HG03571 (cell line): ENCODE results near the gene AK5.

ENCODE experiments used
- ATAC-seq: cut with Tn5 transposase; IDR thresholded peaks from one replicate; pipeline ENCODE4 v1.9.1; 2021; ENCODE audit not compliant: unreplicated experiment

AK5 gene

GRCh38 chr1:77281491-77282186 lies at the start of gene AK5:
AK5 (plus strand) TSS chr1:77282019; CDS start chr1:77282314, 295 bp downstream.
- ATAC-seq = no peak

GRCh38 chr1:77232829-77233228 lies 49.0 kb upstream of the AK5 start:
- no peak for ATAC-seq

DNA sequence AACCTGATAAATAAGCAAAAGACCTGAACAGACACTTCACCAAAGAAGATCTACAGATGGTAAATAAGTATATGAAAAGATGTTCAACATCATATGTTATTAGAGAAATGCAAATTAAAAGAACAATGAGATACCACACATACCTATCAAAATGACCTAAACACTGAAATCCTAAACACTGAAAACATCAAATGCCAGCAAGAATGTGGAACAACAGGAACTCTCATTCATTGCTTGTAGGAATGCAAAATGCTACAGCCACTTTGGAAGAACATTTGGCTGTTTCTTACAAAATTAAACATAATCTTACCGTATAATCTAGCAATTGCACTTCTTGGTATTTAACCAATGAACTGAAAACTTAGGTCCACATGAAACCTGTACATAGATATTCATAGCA lies 47.7 kb upstream of the AK5 start:
- ATAC-seq = no peak

GRCh38 chr1:77234943-77235342 lies 46.9 kb upstream of the AK5 start:
- ATAC-seq = no peak

- ATAC-seq = no peak
Measured at GRCh38 chr1:77238462-77238861, 43.4 kb upstream of the AK5 start.

DNA sequence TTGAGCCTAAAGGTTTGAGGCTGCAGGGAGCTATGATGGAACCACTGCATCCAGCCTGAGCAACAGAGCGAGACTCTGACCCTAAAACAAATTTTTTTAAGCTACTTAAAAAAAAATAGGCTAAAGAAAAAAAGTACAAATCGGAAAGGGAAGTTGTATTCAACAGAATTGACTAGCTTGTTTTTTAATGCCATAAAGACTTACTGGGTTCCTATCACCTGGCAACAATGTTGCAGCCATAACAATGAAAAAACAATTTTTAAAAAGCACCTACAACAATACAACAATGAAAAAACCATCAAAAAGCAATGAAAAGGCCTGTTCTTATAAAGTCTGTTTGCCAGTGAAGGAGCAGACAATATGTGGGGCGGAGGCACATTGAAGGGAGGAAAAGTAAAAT lies 42.5 kb upstream of the AK5 start:
- no peak for ATAC-seq

DNA sequence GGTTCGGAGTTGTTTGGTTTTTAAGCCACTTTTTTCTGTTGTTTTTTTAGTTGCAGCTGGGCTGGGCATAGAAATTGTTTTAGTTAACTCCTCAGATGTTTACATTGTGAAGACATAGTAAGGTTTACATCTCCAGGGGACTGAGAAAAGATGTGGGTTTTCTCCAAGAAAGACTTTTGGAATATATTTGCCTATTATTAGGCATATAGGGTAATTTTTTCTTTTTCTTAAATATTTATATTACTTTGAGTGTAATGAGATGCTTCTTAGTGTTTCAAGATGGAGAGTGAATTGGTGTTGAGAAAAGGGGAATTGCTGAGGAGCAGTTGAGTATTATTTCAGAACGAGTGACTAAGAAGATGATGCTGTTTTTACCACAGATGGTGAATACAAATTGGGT lies 36.0 kb upstream of the AK5 start:
- no peak for ATAC-seq

DNA sequence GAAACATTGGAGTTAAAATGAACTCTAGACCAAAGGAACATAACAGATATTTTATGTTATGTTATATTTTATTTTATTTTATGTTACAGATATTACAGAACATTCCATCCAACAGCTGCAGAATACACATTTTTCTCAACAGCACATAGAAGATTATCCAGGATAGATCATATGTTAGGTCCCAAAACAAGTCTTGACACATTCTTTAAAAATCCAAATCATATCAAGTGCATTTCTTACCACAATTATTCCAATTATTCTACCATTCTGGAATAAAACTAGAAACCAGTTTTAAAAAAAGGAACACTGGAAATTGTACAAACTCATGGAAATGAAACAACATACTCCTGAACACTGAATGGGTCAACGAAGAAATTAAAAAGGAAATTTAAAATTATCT lies 31.7 kb upstream of the AK5 start:
- ATAC-seq = no peak

DNA sequence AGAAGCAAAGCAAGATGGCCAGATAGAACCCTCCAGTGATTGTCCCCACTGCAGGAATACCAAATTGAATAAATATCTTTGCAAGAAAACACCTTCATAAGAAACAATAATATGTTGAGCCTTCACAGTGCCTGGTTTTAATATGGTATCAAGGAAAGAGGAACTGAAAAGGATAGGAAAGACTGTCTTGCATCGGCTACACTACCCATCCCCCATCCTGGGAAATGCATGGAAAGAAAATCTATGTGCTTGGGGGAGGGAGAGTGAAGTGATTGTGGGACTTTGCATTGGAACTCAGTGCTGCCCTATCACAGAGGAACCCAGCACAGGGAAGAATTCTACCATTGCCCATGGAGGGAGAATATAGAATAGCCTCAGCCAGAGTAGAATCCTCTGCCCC lies 28.6 kb upstream of the AK5 start:
- no peak for ATAC-seq

GRCh38 chr1:77263708-77264107 lies 18.1 kb upstream of the AK5 start:
- ATAC-seq = no peak

DNA sequence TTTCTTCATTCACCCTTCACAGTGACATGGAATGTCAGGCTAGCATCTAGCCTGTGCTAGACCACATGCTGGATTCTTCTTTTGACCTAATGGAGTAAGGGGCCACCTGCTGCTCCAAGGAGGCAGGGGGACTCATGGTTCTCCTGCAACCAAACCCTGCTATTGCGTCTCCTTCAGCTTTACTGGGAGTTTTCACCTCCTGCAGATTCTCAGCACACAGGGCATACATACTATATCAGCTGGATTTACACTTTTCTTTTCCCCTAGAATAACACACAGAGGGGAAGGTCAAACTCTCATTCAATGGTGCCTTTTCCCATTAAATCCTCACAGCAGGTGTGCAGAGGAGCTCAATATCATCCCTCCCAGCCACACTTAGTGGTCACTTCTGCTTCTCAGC lies 16.6 kb upstream of the AK5 start:
- no peak for ATAC-seq

- no peak for ATAC-seq
Measured at GRCh38 chr1:77267035-77267434, 14.8 kb upstream of the AK5 start.

DNA sequence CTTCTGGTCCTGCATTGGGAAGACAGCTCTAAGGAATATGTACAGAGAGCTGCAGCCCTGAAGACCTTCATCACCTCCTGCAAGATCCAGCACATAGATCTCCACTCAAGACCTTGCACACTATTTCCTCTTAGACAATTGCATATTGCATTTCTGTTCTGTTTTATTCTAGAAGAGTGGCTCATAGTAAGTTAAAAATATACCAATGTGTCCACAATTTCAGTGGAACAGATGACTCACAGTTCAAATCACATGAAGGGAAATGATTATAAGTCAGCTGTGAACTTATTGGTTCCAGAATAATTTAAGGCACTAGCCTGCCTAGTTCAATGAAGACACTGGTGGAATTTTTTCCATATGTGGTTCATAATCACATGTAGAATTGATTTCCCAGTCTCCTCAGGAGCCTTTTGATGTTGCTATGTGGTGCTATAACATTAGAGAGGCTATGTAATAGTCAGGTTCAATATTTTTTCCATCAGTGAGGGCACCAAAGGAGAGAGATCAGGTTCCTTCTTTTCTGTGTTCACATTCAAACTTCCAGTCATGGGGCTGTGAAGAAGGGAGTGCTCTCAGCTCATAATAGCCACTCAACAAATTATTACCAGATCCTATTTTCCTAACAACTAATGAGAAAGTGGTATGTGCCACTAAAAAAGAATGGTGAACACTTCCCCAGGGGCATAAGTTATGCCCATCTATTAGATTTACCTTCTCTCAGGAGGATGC lies 9.8 kb upstream of the AK5 start:
- ATAC-seq = no peak

GRCh38 chr1:77273891-77274290 lies 7.9 kb upstream of the AK5 start:
- ATAC-seq = no peak

GRCh38 chr1:77275194-77275593 lies 6.6 kb upstream of the AK5 start:
- ATAC-seq = no peak

- no peak for ATAC-seq
Measured at GRCh38 chr1:77276941-77277340, 4.9 kb upstream of the AK5 start.

- ATAC-seq = no peak
Measured at GRCh38 chr1:77279929-77280328, 1.9 kb upstream of the AK5 start.

GRCh38 chr1:77280962-77281361 lies 857 bp upstream of the AK5 start:
- no peak for ATAC-seq

- no peak for ATAC-seq
Measured at GRCh38 chr1:77282187-77282865, 507 bp downstream of the AK5 start.

DNA sequence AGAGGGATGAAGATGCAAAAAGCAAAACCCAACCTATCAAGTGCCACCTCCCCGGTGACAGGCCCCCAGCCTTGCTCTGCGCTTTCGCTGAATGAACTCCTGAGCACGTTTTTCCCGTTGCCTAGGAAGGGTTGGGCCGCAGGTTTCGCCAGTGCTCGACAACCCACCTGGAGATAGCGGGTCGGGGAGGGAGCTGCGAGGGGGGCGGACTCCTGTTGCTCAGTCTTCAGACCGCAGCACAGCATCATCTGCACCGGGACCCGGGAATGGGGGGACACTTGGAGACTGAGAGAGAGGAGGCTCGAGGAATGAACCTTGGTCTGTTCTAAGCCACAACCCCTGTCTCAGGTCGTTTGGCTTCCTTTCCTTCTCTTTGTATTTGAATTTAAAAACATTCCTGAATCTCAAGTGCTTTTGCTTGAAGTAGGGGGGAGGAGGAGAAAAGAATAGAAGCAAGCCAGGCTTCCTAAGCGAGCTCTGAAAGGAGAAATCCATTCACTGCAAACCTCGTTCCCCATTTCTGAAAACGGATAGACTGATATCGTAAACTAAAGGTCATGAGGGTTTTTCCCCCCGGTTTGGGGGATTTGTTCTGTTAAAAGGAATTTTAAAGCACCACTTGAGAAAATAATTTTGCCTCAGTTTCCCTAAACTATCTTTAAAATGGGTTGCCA lies 1.2 kb downstream of the AK5 start:
- no peak for ATAC-seq

GRCh38 chr1:77283701-77284425 lies 2.0 kb downstream of the AK5 start:
- ATAC-seq = no peak
